Calu3 (cell line): ENCODE data around the gene RFLNA. TPM values are rescaled to one million over a fixed set of nuclear protein-coding genes. Genes with fewer than 3 reads are reported as not detected.
"Not testable (repeated sequence)": the region's sequence is repeated elsewhere in the genome, so short reads cannot be mapped to it uniquely, and the experiment has no call there.

Experiments used
- BruUV-seq: library from RNA; stranded (reverse); fragments of 400-500 nt; replicated peaks from 2 replicates; lab custom pipeline; 2021; lab: Mats Ljungman, UMichigan
- CTCF ChIA-PET: fragments of 300-600 bp; sonication (Branson Sonifier 250); formaldehyde crosslinking; loops from one replicate; lab custom pipeline; 2022; ENCODE audit warnings: antibody characterized with exemption; lab: Charles Lee
- DNase-seq: peaks from one replicate; pipeline ENCODE4 v3.0.0; 2022
- H3K27ac Mint-ChIP-seq: one replicate; pipeline ENCODE4 v1.8.0; 2022; ENCODE audit warnings: mixed read lengths; ENCODE audit not compliant: unreplicated experiment
- H3K27me3 Mint-ChIP-seq: one replicate; pipeline ENCODE4 v1.8.0; 2022; ENCODE audit warnings: mixed read lengths; ENCODE audit not compliant: unreplicated experiment
- H3K36me3 Mint-ChIP-seq: one replicate; pipeline ENCODE4 v1.8.0; 2022; ENCODE audit warnings: mild to moderate bottlenecking, moderate library complexity, mixed read lengths; ENCODE audit not compliant: insufficient read depth, unreplicated experiment
- H3K4me1 Mint-ChIP-seq: one replicate; pipeline ENCODE4 v1.8.0; 2022; ENCODE audit warnings: mild to moderate bottlenecking, low read depth, mixed read lengths; ENCODE audit not compliant: unreplicated experiment
- H3K4me3 Mint-ChIP-seq: one replicate; pipeline ENCODE4 v1.8.0; 2022; ENCODE audit warnings: mild to moderate bottlenecking, low read depth, moderate library complexity, mixed read lengths; ENCODE audit not compliant: unreplicated experiment
- H3K9me3 Mint-ChIP-seq: one replicate; pipeline ENCODE4 v1.8.0; 2022; ENCODE audit warnings: low read depth, mixed read lengths; ENCODE audit not compliant: unreplicated experiment
- intact Hi-C: fragments of 100-400 bp; cut with micrococcal nuclease; formaldehyde crosslinking; loops from one replicate; pipeline ENCODE4 v1.10.0; 2022; ENCODE audit not compliant: unreplicated experiment
- total RNA-seq: library from RNA; stranded (reverse); gene quantifications from 2 replicates; pipeline ENCODE4 v1.2.3, GENCODE V29; 2022
- TF ChIP-seq, protein P1 (sequence below): fragments of 200-600 bp; IDR thresholded peaks from one replicate; pipeline ENCODE4 v1.8.0; 2022; ENCODE audit warnings: antibody characterized with exemption; ENCODE audit not compliant: unreplicated experiment

Gene RFLNA
- total RNA-seq, 1 experiment from 2014 or later: not detected

- no peak overlapping the region for H3K27ac Mint-ChIP-seq
- H3K9me3 Mint-ChIP-seq: peaks cover 2% of the 10 kb centered on the region
- H3K4me3 Mint-ChIP-seq: no peak overlapping the region
- no peak for DNase-seq
- CTCF ChIA-PET: interaction anchor here (0.6 to 1.1 kb wide), 2 partner anchors 290 to 448 kb away, joined by 3 read pairs; no protein-coding TSS in a partner anchor
- H3K36me3 Mint-ChIP-seq: peaks cover 36% of the 10 kb centered on the region
- TF ChIP-seq, protein P1, sequence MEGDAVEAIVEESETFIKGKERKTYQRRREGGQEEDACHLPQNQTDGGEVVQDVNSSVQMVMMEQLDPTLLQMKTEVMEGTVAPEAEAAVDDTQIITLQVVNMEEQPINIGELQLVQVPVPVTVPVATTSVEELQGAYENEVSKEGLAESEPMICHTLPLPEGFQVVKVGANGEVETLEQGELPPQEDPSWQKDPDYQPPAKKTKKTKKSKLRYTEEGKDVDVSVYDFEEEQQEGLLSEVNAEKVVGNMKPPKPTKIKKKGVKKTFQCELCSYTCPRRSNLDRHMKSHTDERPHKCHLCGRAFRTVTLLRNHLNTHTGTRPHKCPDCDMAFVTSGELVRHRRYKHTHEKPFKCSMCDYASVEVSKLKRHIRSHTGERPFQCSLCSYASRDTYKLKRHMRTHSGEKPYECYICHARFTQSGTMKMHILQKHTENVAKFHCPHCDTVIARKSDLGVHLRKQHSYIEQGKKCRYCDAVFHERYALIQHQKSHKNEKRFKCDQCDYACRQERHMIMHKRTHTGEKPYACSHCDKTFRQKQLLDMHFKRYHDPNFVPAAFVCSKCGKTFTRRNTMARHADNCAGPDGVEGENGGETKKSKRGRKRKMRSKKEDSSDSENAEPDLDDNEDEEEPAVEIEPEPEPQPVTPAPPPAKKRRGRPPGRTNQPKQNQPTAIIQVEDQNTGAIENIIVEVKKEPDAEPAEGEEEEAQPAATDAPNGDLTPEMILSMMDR: no peak
- BruUV-seq: no TSS peak
- H3K4me1 Mint-ChIP-seq: no peaks in the 10 kb centered on the region
- peaks cover 27% of the 10 kb centered on the region for H3K27me3 Mint-ChIP-seq
- intact Hi-C loops: no loop called here
These were observed 27.5 kb downstream of the RFLNA start for GRCh38 chr12:124322271-124322998.

DNA sequence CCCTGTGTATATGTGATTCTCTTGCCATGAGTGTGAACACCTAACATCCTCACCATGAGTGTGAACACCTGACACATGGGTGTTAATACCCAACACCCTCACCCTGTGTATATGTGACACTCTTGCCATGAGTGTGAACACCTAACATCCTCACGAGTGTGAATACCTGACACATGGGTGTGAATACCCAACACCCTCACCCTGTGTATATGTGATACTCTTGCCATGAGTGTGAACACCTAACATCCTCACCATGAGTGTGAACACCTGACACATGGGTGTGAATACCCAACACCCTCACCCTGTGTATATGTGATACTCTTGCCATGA, 28.1 kb downstream of the RFLNA start:
- peaks cover 21% of the 10 kb centered on the region for H3K27me3 Mint-ChIP-seq
- H3K4me3 Mint-ChIP-seq, H3K4me1 Mint-ChIP-seq, DNase-seq, BruUV-seq, H3K27ac Mint-ChIP-seq, H3K9me3 Mint-ChIP-seq, CTCF ChIA-PET, intact Hi-C loops: not testable (repeated sequence)
- peaks cover 37% of the 10 kb centered on the region for H3K36me3 Mint-ChIP-seq

DNA sequence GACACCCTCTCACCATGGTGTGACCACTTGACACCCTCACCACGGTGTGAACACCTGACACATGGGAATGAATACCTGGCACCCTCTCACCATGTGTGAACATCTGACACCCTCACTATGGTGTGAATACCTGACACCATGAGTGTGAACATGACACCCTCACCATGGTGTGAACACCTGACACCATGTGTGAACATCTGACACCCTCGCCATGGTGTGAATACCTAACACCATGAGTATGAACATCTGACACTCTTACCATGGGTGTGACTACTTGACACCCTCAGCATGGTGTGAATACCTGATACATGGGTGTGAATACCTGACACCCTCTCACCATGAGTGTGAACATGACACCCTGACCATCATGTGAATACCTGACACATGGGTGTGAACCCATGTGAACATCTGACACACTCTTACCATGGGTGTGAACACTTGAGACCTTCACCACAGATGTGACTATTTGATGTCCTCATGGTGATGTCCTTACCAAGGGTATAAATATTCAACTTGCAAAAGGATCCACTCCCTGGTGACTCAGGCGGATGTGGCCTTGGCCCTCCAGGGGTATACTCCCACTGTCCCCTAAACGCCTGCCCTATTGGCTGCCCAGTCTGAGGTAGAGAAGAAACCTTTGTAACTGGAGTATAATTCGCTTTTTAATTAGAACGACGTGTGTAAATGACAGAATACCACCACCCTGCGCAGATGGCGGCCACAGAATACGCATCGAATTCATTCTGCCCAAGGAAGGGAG, 29.1 kb downstream of the RFLNA start:
- no TSS peak for BruUV-seq
- intact Hi-C loops: no loop called here
- H3K9me3 Mint-ChIP-seq: peaks cover 2% of the 10 kb centered on the region
- peaks cover 46% of the 10 kb centered on the region for H3K36me3 Mint-ChIP-seq
- CTCF ChIA-PET: no interaction called here
- H3K27me3 Mint-ChIP-seq: peaks cover 12% of the 10 kb centered on the region
- no peak for DNase-seq
- H3K4me3 Mint-ChIP-seq: no peak overlapping the region
- TF ChIP-seq, protein P1: no peak
- H3K4me1 Mint-ChIP-seq: no peaks in the 10 kb centered on the region
- H3K27ac Mint-ChIP-seq: no peak overlapping the region

- peaks cover under 1% of the 10 kb centered on the region for H3K27me3 Mint-ChIP-seq
- intact Hi-C loops: no loop called here
- peaks cover 2% of the 10 kb centered on the region for H3K9me3 Mint-ChIP-seq
- BruUV-seq: TSS peak; percentile 82
- TF ChIP-seq, protein P1: no peak
- H3K27ac Mint-ChIP-seq: peak overlapping the region; percentile 4
- H3K36me3 Mint-ChIP-seq: peaks cover 55% of the 10 kb centered on the region
- H3K4me3 Mint-ChIP-seq: no peak overlapping the region
- no peaks in the 10 kb centered on the region for H3K4me1 Mint-ChIP-seq
- no peak for DNase-seq
- CTCF ChIA-PET: no interaction called here
These were observed 30.2 kb downstream of the RFLNA start for GRCh38 chr12:124324803-124325705.
